MM.1S (cell line): ENCODE measurements around the gene STMN3.
"Not testable (repeated sequence)": the region's sequence is repeated elsewhere in the genome, so short reads cannot be mapped to it uniquely, and the experiment has no call there.

Source experiments
- DNase-seq: peaks from one replicate; pipeline ENCODE4 v3.0.0-alpha.2; 2015
- H2AFZ ChIP-seq: fragments of 300-600 bp; sonication (generic); 2 replicates; pipeline ENCODE4 v1.6.0; 2016; ENCODE audit warnings: antibody characterized with exemption, low read length
- H3F3A ChIP-seq: fragments of 300-600 bp; sonication (generic); 2 replicates; pipeline ENCODE4 v1.6.1; 2016; ENCODE audit warnings: mild to moderate bottlenecking, antibody characterized with exemption, low read length, moderate library complexity, mixed read lengths; ENCODE audit not compliant: insufficient read depth
- H3K27ac ChIP-seq: fragments of 300-600 bp; sonication (generic); 2 replicates; pipeline ENCODE4 v1.5.1; 2016; ENCODE audit warnings: mild to moderate bottlenecking, low read length
- H3K27me3 ChIP-seq: fragments of 300-600 bp; sonication (generic); replicated peaks from 2 replicates; pipeline ENCODE4 v1.6.0; 2016; ENCODE audit warnings: low read length; ENCODE audit not compliant: insufficient read depth
- H3K36me3 ChIP-seq: fragments of 300-600 bp; sonication (generic); replicated peaks from 2 replicates; pipeline ENCODE4 v1.6.1; 2016; ENCODE audit warnings: mild to moderate bottlenecking, low read length, mixed read lengths; ENCODE audit not compliant: insufficient read depth
- H3K4me1 ChIP-seq: fragments of 300-600 bp; sonication (generic); 2 replicates; pipeline ENCODE4 v1.6.1; 2016; ENCODE audit warnings: low read length, mixed read lengths
- H3K4me2 ChIP-seq: fragments of 300-600 bp; sonication (generic); 2 replicates; pipeline ENCODE4 v1.6.0; 2016; ENCODE audit warnings: low read depth, low read length
- H3K4me3 ChIP-seq: fragments of 300-600 bp; sonication (generic); 2 replicates; pipeline ENCODE4 v1.5.1; 2016; ENCODE audit warnings: low read length, mixed read lengths
- H3K79me2 ChIP-seq: fragments of 300-600 bp; sonication (generic); 2 replicates; pipeline ENCODE4 v1.6.1; 2016; ENCODE audit warnings: mixed run types, low read length, mixed read lengths
- H3K9ac ChIP-seq: fragments of 300-600 bp; sonication (generic); 2 replicates; pipeline ENCODE4 v1.6.1; 2016; ENCODE audit warnings: low read length, mixed read lengths
- H3K9me2 ChIP-seq: fragments of 300-600 bp; sonication (generic); replicated peaks from 2 replicates; pipeline ENCODE4 v1.6.1; 2016; ENCODE audit warnings: mild to moderate bottlenecking, low read length, mixed read lengths; ENCODE audit not compliant: insufficient read depth
- H3K9me3 ChIP-seq: fragments of 300-600 bp; sonication (generic); replicated peaks from 2 replicates; pipeline ENCODE4 v1.6.1; 2016; ENCODE audit warnings: mild to moderate bottlenecking, low read length, mixed read lengths; ENCODE audit not compliant: insufficient read depth
- H4K20me1 ChIP-seq: fragments of 300-600 bp; sonication (generic); 2 replicates; pipeline ENCODE4 v1.6.1; 2016; ENCODE audit warnings: mild to moderate bottlenecking, low read length, moderate library complexity, mixed read lengths; ENCODE audit not compliant: insufficient read depth
- EZH2 ChIP-seq: fragments of 300-600 bp; sonication (generic); optimal IDR thresholded peaks from 2 replicates; pipeline ENCODE3; 2017; ENCODE audit warnings: low read depth, mild to moderate bottlenecking, antibody characterized with exemption, low read length, mixed read lengths
- EZH2phosphoT487 ChIP-seq: fragments of 300-600 bp; sonication (generic); IDR thresholded peaks from 2 replicates; pipeline ENCODE4 v1.6.1; 2018; ENCODE audit warnings: antibody characterized with exemption, low read length
- TF ChIP-seq, protein P1 (sequence below): fragments of 300-600 bp; sonication (generic); IDR thresholded peaks from 2 replicates; pipeline ENCODE4 v1.5.1; 2016; ENCODE audit warnings: antibody characterized with exemption, low read length, mixed read lengths

The STMN3 gene

DNA sequence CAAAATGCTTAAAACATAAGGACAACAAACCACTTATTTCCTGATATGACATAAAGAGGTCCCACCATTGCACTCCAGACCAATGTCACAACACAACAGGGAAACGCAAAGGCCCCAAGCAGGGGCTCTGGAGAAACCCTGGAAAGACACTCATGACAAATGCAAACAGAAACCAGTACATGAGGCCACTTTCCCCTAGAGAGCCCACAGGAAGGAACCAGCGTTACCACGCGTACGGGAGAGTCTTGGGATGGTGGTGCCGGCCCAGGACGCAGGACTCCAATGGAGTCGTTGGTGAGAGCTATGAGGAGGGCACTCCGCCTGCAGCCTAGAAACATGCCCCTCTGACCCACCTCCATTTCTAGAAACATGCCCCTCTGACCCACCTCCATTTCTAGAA is 46.5 kb downstream of the STMN3 start:
- peaks cover 10% of the 10 kb centered on the region; the same call in 1 of the 2 replicates for H3K36me3 ChIP-seq

DNA sequence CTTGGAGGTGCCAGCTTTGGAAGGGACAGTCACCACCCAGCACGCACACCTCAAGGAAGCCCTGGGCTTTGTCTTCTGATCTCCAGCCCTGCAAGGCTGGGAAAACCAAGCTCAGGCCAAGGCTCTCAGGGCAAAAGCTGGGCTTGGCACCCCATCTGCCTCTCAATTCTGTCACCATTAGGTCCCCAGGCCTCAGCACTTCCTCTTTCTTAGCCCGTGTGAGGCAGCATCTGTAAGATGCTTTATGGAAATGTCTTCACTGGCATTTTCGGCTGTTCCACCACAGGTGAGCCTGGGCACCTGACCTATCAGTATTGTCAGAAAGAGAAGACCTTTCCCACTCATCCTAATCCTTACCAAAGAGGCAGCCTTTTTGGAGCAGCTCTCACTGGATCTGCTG is 50.9 kb downstream of the STMN3 start:
- H3K79me2 ChIP-seq: peaks cover 11% of the 10 kb centered on the region
- H3K27me3 ChIP-seq: no peaks in the 10 kb centered on the region
- no peak overlapping the region for H3K9ac ChIP-seq
- TF ChIP-seq, protein P1, sequence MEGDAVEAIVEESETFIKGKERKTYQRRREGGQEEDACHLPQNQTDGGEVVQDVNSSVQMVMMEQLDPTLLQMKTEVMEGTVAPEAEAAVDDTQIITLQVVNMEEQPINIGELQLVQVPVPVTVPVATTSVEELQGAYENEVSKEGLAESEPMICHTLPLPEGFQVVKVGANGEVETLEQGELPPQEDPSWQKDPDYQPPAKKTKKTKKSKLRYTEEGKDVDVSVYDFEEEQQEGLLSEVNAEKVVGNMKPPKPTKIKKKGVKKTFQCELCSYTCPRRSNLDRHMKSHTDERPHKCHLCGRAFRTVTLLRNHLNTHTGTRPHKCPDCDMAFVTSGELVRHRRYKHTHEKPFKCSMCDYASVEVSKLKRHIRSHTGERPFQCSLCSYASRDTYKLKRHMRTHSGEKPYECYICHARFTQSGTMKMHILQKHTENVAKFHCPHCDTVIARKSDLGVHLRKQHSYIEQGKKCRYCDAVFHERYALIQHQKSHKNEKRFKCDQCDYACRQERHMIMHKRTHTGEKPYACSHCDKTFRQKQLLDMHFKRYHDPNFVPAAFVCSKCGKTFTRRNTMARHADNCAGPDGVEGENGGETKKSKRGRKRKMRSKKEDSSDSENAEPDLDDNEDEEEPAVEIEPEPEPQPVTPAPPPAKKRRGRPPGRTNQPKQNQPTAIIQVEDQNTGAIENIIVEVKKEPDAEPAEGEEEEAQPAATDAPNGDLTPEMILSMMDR: no peak
- TF ChIP-seq EZH2phosphoT487 (no peak), EZH2 (no peak)
- no peak for DNase-seq
- H3K27ac ChIP-seq: no peak overlapping the region
- no peaks in the 10 kb centered on the region for H3K9me3 ChIP-seq
- H3K36me3 ChIP-seq: peaks cover 10% of the 10 kb centered on the region; the same call in 1 of the 2 replicates
- no peaks in the 10 kb centered on the region for H4K20me1 ChIP-seq
- H3K4me2 ChIP-seq: no peak overlapping the region
- no peaks in the 10 kb centered on the region for H3K9me2 ChIP-seq
- H2AFZ ChIP-seq: no peak overlapping the region
- H3K4me3 ChIP-seq: no peak overlapping the region
- H3F3A ChIP-seq: no peaks in the 10 kb centered on the region
- no peaks in the 10 kb centered on the region for H3K4me1 ChIP-seq

More for the DNA sequence above, 46.5 kb downstream of the STMN3 start:
- H3K27me3 ChIP-seq: no peaks in the 10 kb centered on the region
- no peaks in the 10 kb centered on the region for H3K4me1 ChIP-seq
- no peak for DNase-seq
- no peak overlapping the region for H3K9ac ChIP-seq
- no peaks in the 10 kb centered on the region for H3F3A ChIP-seq
- H3K9me2 ChIP-seq: no peaks in the 10 kb centered on the region
- H3K4me2 ChIP-seq: no peak overlapping the region
- H3K4me3 ChIP-seq: no peak overlapping the region
- no peaks in the 10 kb centered on the region for H3K9me3 ChIP-seq
- no peak overlapping the region for H3K27ac ChIP-seq
- no peaks in the 10 kb centered on the region for H4K20me1 ChIP-seq
- peaks cover 21% of the 10 kb centered on the region for H3K79me2 ChIP-seq
- no peak overlapping the region for H2AFZ ChIP-seq
- TF ChIP-seq, protein P1: no peak
- TF ChIP-seq EZH2phosphoT487 (no peak), EZH2 (no peak)

- not testable (repeated sequence) for H3K4me1 ChIP-seq, H3K4me2 ChIP-seq, DNase-seq, H2AFZ ChIP-seq, H3K9me3 ChIP-seq, H3K79me2 ChIP-seq, H3K27me3 ChIP-seq, H4K20me1 ChIP-seq, H3F3A ChIP-seq, H3K4me3 ChIP-seq, H3K9ac ChIP-seq, H3K9me2 ChIP-seq, H3K27ac ChIP-seq
- peaks cover 10% of the 10 kb centered on the region; the same call in 1 of the 2 replicates for H3K36me3 ChIP-seq
Measured at GRCh38 chr20:63601679-63602078, 51.5 kb downstream of the STMN3 start.

DNA sequence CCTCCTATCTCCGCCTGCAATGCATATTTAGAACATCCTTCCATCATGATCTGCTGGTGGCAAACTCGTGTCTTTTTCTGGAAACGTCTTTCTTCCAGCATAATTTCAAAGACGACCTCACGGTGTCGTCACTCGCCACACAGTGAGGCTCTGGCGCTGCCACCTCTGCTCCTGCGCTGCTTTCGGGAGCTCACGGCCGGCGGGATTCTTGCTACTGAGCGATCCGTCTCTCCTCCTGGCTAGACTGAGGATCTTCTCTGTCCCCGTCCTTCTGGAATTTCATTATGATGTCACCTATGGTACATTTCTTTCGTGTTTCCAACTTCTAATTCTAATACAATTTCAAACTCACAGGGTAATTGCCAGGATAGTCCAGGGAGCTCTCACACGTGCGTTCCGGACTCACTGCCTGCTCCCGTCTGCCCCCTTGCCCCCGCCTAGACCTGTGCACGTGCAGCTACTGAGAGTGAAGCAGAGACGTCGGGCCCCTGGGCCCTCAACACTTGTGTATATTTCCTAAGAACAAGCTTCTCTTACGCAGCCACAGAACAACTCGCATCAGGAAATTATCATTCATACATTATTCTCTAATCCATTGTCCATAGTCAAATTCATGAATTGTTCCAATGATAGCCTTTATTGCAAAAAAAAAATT is 53.7 kb downstream of the STMN3 start:
- Histone ChIP-seq H3K9me3 (no peaks in the 10 kb centered on the region), H3K27ac (no peak overlapping the region), H3K36me3 (peaks cover 10% of the 10 kb centered on the region; the same call in 1 of the 2 replicates), H3K79me2 (no peaks in the 10 kb centered on the region), H3K4me2 (no peak overlapping the region), H3K27me3 (no peaks in the 10 kb centered on the region), H3K9ac (no peak overlapping the region), H3K9me2 (no peaks in the 10 kb centered on the region), H3F3A (no peaks in the 10 kb centered on the region), H4K20me1 (no peaks in the 10 kb centered on the region), H2AFZ (no peak overlapping the region), H3K4me1 (no peaks in the 10 kb centered on the region), H3K4me3 (no peak overlapping the region)
- TF ChIP-seq EZH2phosphoT487 (no peak), EZH2 (no peak)
- TF ChIP-seq, protein P1: no peak
- DNase-seq: no peak
